DND-41 (cell line): ENCODE results near the gene TTLL3.

ENCODE experiments used
- EZH2 ChIP-seq: IDR thresholded peaks from 3 replicates; pipeline ENCODE4 v1.6.1; 2012; ENCODE audit warnings: borderline replicate concordance, low read depth, mild to moderate bottlenecking, moderate library complexity, low read length, inconsistent platforms; ENCODE audit not compliant: severe bottlenecking
- TF ChIP-seq, protein P1 (sequence below): IDR thresholded peaks from 2 replicates; pipeline ENCODE4 v1.5.1; 2012; ENCODE audit warnings: borderline replicate concordance, low read length, moderate library complexity, mild to moderate bottlenecking; ENCODE audit not compliant: poor library complexity, severe bottlenecking; ENCODE audit errors: extremely low read depth

DNA sequence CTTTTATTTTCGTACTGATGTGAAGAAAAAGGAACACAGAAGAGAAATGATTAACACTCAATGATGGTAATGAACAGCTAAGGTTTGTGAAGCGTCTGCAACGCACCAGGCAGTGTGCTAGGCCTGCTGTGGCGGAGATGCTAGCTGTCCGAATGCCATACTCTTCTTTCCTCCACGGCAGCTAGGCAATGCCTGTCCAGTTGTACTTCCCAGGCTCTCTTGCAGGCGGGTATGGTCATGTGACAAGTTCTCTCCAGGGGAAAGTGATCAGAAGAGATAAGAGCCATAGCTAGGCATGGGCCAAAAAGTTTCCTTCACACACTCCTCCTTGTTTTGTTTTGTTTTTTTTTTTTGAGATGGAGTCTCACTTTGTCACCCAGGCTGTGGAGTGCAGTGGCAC, 24.5 kb upstream of the TTLL3 start:
- TF ChIP-seq, protein P1, sequence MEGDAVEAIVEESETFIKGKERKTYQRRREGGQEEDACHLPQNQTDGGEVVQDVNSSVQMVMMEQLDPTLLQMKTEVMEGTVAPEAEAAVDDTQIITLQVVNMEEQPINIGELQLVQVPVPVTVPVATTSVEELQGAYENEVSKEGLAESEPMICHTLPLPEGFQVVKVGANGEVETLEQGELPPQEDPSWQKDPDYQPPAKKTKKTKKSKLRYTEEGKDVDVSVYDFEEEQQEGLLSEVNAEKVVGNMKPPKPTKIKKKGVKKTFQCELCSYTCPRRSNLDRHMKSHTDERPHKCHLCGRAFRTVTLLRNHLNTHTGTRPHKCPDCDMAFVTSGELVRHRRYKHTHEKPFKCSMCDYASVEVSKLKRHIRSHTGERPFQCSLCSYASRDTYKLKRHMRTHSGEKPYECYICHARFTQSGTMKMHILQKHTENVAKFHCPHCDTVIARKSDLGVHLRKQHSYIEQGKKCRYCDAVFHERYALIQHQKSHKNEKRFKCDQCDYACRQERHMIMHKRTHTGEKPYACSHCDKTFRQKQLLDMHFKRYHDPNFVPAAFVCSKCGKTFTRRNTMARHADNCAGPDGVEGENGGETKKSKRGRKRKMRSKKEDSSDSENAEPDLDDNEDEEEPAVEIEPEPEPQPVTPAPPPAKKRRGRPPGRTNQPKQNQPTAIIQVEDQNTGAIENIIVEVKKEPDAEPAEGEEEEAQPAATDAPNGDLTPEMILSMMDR = no peak
- no peak for TF ChIP-seq EZH2
